Endodermal cell (in vitro differentiated cells): Measurements from ENCODE around the gene MGME1. TPM values are rescaled to one million over a fixed set of nuclear protein-coding genes. Genes with fewer than 3 reads are reported as not detected.

ENCODE experiments used
- DNase-seq: peaks from one replicate; pipeline ENCODE4 v3.0.0-alpha.2; 2017
- H3K27ac ChIP-seq: 2 replicates; pipeline ENCODE4 v1.5.1; 2013; ENCODE audit warnings: mild to moderate bottlenecking, low read depth, low read length, moderate library complexity
- H3K27me3 ChIP-seq: 2 replicates; pipeline ENCODE4 v1.6.1; 2013; ENCODE audit warnings: mild to moderate bottlenecking, low read length, moderate library complexity; ENCODE audit not compliant: insufficient read depth, control insufficient read depth, poor library complexity, severe bottlenecking
- H3K36me3 ChIP-seq: 2 replicates; pipeline ENCODE4 v1.7.0; 2013; ENCODE audit warnings: mild to moderate bottlenecking, low read length, moderate library complexity; ENCODE audit not compliant: control insufficient read depth, insufficient read depth
- H3K4me1 ChIP-seq: one replicate; pipeline ENCODE4 v1.7.0; 2013; ENCODE audit warnings: low read length; ENCODE audit not compliant: control insufficient read depth, insufficient read depth
- H3K4me3 ChIP-seq: 2 replicates; pipeline ENCODE4 v1.5.1; 2013; ENCODE audit warnings: mild to moderate bottlenecking, low read length, moderate library complexity
- H3K9ac ChIP-seq: 2 replicates; pipeline ENCODE4 v1.6.1; 2013; ENCODE audit warnings: mild to moderate bottlenecking, low read length, moderate library complexity; ENCODE audit not compliant: poor library complexity, severe bottlenecking; ENCODE audit errors: extremely low read depth
- H3K9me3 ChIP-seq: 2 replicates; pipeline ENCODE4 v1.6.1; 2013; ENCODE audit warnings: mild to moderate bottlenecking, low read length, moderate library complexity; ENCODE audit not compliant: control insufficient read depth
- H3K27ac Mint-ChIP-seq: 2 replicates; pipeline ENCODE4 v1.8.0; 2020; ENCODE audit warnings: mixed read lengths
- H3K27me3 Mint-ChIP-seq: 2 replicates; pipeline ENCODE4 v1.8.0; 2021; ENCODE audit warnings: mild to moderate bottlenecking, mixed read lengths; ENCODE audit not compliant: insufficient read depth
- H3K36me3 Mint-ChIP-seq: 2 replicates; pipeline ENCODE4 v1.8.0; 2020; ENCODE audit warnings: low read depth, mixed read lengths
- H3K4me1 Mint-ChIP-seq: 2 replicates; pipeline ENCODE4 v1.8.0; 2020; ENCODE audit warnings: mixed read lengths
- H3K4me3 Mint-ChIP-seq: 2 replicates; pipeline ENCODE4 v1.8.0; 2020; ENCODE audit warnings: mild to moderate bottlenecking, moderate library complexity, mixed read lengths
- H3K9me3 Mint-ChIP-seq: 2 replicates; pipeline ENCODE4 v1.8.0; 2020; ENCODE audit warnings: mild to moderate bottlenecking, mixed read lengths
- CTCF ChIP-seq: fragments of 200-600 bp; sonication (generic); conservative IDR thresholded peaks from 2 replicates; pipeline ENCODE4 v1.5.0; 2021; ENCODE audit warnings: antibody characterized with exemption, mild to moderate bottlenecking
- WGBS, 2 experiments: methylation state at CpG; one replicate each; pipeline versions ENCODE4 v1.1.5 to v1.1.7; 2013; ENCODE audit warnings: missing lambda C conversion rate in 2 of 2, mixed read lengths in 1 of 2; ENCODE audit not compliant: insufficient coverage in 1 of 2, insufficient read length in 1 of 2; 5-methylcytosine and 5-hydroxymethylcytosine counted together
- total RNA-seq, 2 donors: library from RNA; stranded (reverse); fragmentation: NEBNext Ultra II Directional in 1 of 2; extraction: Animal tissue kit (Norgen Biotek cat#: 25700) in 1 of 2; gene quantifications; 2 replicates in 1 of 2; 3 replicates in 1 of 2; pipeline ENCODE4 v1.2.1, GENCODE V29; 2021

The MGME1 gene
- total RNA-seq, 2 donors from 2014 or later, result 31.2 to 36.7 TPM

DNA sequence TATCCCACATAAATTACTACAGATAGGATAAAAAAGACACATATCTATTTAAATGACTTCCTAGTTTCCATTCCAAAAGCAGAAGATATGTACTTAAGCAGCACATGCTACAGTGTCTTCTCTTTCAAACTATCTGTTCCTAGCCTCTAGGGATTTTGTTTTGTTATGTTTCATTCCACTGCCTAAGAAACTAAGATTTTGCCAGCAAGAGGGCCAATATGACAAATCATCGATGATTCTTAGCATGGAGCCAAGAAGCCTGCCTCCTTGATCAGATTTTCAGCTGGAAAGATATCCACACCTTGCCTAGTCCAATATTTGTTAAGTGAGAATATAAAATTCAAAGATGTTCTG, 7.3 kb upstream of the MGME1 start:
- no peak for TF ChIP-seq CTCF
- no peak overlapping the region for H3K27ac ChIP-seq
- no peaks in the 10 kb centered on the region for H3K27me3 ChIP-seq
- peaks cover 37% of the 10 kb centered on the region for H3K4me1 ChIP-seq
- Mint-ChIP-seq H3K4me1 (peaks cover 66% of the 10 kb centered on the region), H3K9me3 (no peaks in the 10 kb centered on the region), H3K4me3 (peak overlapping the region; percentile 31), H3K27me3 (no peaks in the 10 kb centered on the region), H3K27ac (peak overlapping the region; percentile 2), H3K36me3 (peaks cover 54% of the 10 kb centered on the region)
- peaks cover 60% of the 10 kb centered on the region for H3K36me3 ChIP-seq
- no peak overlapping the region for H3K9ac ChIP-seq
- DNase-seq, result no peak
- no peaks in the 10 kb centered on the region for H3K9me3 ChIP-seq
- 92% methylated on average over 1 of the region's 1 CpG; no CpG with 5 or more reads in 1 of the 2 experiments for WGBS, 2 experiments
- H3K4me3 ChIP-seq, result peak overlapping the region; percentile 59

- no peak for DNase-seq
- H3K36me3 ChIP-seq, result peaks cover 55% of the 10 kb centered on the region
- H3K36me3 Mint-ChIP-seq, result peaks cover 57% of the 10 kb centered on the region
- peak overlapping the region; percentile 91 for H3K4me3 ChIP-seq
- peak overlapping the region; percentile 75 for H3K27ac Mint-ChIP-seq
- peaks cover 34% of the 10 kb centered on the region for H3K4me1 ChIP-seq
- no peaks in the 10 kb centered on the region for H3K27me3 ChIP-seq
- no peaks in the 10 kb centered on the region for H3K9me3 Mint-ChIP-seq
- no peak overlapping the region for H3K27ac ChIP-seq
- 79 to 84% methylated on average over 3 to 9 of the region's 9 CpGs for WGBS, 2 experiments
- H3K9ac ChIP-seq, result no peak overlapping the region
- no peaks in the 10 kb centered on the region for H3K9me3 ChIP-seq
- TF ChIP-seq CTCF, result no peak
- peak overlapping the region; percentile 95 for H3K4me3 Mint-ChIP-seq
- H3K27me3 Mint-ChIP-seq, result no peaks in the 10 kb centered on the region
- peaks cover 67% of the 10 kb centered on the region for H3K4me1 Mint-ChIP-seq
Observed at GRCh38 chr20:17963114-17963897, 5.5 kb upstream of the MGME1 start.

GRCh38 chr20:17964073-17964472, 4.7 kb upstream of the MGME1 start:
- H3K27me3 Mint-ChIP-seq, result no peaks in the 10 kb centered on the region
- peak overlapping the region; percentile 91 for H3K4me3 ChIP-seq
- no peak overlapping the region for H3K27ac ChIP-seq
- peaks cover 57% of the 10 kb centered on the region for H3K36me3 Mint-ChIP-seq
- peaks cover 61% of the 10 kb centered on the region for H3K4me1 Mint-ChIP-seq
- no peak overlapping the region for H3K9ac ChIP-seq
- no peak for TF ChIP-seq CTCF
- H3K36me3 ChIP-seq, result peaks cover 52% of the 10 kb centered on the region
- DNase-seq, result no peak
- no peaks in the 10 kb centered on the region for H3K27me3 ChIP-seq
- WGBS, 2 experiments, result 100% methylated on average over 1 of the region's 1 CpG; no CpG with 5 or more reads in 1 of the 2 experiments
- H3K4me1 ChIP-seq, result peaks cover 26% of the 10 kb centered on the region
- peak overlapping the region; percentile 39 for H3K27ac Mint-ChIP-seq
- no peaks in the 10 kb centered on the region for H3K9me3 Mint-ChIP-seq
- peak overlapping the region; percentile 95 for H3K4me3 Mint-ChIP-seq
- H3K9me3 ChIP-seq, result no peaks in the 10 kb centered on the region
